HG03571 (cell line): ENCODE data around the gene KRTAP9-2.
"Not testable (repeated sequence)": the region's sequence is repeated elsewhere in the genome, so short reads cannot be mapped to it uniquely, and the experiment has no call there.

Experiments used
- ATAC-seq: cut with Tn5 transposase; IDR thresholded peaks from one replicate; pipeline ENCODE4 v1.9.1; 2021; ENCODE audit not compliant: unreplicated experiment

Gene KRTAP9-2

GRCh38 chr17:41232399-41233105 is 6.1 kb downstream of the KRTAP9-2 start, which contains the start of gene KRTAP9-3:
Gene KRTAP9-3, plus strand, starts transcription at chr17:41232449. Its CDS starts 53 bp downstream, at chr17:41232502.
- not testable (repeated sequence) for ATAC-seq

DNA sequence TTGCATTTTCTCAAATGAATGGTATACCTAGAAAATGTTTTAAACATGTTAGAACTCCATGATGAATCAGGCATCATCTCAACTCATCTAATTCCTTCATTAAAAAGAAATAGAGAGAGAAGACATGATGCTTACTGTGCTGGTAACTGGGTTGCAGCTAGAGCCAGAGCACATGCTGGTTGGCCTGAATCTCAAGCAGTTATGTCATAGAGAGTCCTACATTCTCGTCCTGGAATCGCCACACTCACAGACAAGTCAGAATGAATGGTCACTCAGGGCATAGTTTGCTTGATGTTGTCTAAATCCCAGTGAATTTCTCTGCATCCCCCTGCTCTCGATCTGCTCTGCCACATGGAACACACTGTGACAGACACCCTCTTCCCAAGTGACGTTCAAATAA is 10.7 kb downstream of the KRTAP9-2 start:
- ATAC-seq, result not testable (repeated sequence)

DNA sequence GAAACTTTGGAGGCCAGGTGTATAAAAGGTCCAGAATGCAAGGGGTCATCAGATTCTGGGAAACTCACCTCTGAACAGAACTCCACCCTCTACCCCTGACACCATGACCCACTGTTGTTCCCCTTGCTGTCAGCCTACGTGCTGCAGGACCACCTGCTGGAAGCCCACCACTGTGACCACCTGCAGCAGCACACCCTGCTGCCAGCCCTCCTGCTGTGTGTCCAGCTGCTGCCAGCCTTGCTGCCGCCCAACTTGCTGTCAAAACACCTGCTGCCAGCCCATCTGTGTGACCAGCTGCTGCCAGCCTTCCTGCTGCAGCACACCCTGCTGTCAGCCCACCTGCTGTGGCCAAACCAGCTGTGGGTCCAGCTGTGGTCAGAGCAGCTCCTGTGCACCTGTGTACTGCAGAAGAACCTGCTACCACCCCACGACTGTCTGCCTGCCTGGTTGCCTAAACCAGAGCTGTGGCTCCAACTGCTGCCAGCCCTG is 11.5 kb downstream of the KRTAP9-2 start, which contains the start of gene KRTAP9-8:
Gene KRTAP9-8, plus strand, starts transcription at position 51 of the 489 bp plus-strand sequence. Its CDS starts 53 bp downstream, at position 104.
- not testable (repeated sequence) for ATAC-seq

- ATAC-seq, result not testable (repeated sequence)
Measured at GRCh38 chr17:41246995-41247787, 20.7 kb downstream of the KRTAP9-2 start.

GRCh38 chr17:41249637-41250240 is 23.3 kb downstream of the KRTAP9-2 start, which contains the start of gene KRTAP9-4:
Gene KRTAP9-4, plus strand, starts transcription at chr17:41249687. Its CDS starts 34 bp downstream, at chr17:41249721.
- ATAC-seq, result not testable (repeated sequence)

DNA sequence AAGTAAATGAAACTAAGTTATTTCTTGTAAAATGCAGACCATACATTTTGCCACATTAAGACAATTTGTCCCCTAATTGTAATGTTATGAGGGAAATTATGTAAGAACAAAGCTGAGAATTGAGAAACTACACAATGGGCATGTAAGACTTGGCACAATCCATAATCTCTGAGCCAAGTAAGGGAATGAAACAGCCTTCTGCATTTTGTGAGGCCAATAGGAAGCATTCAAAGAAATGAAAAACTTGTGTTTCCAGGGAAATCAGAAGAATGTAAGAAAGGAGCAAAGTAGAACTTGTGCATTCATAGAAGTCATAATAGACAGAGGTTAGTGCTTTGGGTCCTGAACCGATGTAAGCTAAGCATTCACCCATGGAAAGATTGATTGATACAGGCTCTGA is 24.8 kb downstream of the KRTAP9-2 start:
- ATAC-seq, result no peak

GRCh38 chr17:41254861-41255260 is 28.4 kb downstream of the KRTAP9-2 start:
- ATAC-seq, result no peak

GRCh38 chr17:41255381-41256290 is 29.2 kb downstream of the KRTAP9-2 start, which contains the start of gene KRTAP9-9:
Gene KRTAP9-9, plus strand, starts transcription at chr17:41255384.
- not testable (repeated sequence) for ATAC-seq

DNA sequence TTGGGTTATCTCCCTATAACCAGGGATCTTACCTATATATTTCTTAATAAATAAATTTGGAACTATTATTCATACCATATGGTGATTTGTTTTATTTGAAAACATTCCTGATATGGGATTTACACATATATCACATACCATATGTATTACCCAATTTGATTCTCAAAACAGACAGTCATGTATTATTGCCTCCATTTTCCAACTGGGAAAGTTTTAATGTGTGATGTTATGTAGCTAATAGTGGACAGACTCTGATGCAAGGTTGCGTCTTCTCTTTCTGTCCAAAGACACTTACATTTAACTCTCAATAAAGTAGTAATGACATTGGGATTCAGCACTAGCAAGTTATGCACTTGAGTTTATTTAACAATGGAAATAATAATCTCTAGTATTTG is 29.8 kb downstream of the KRTAP9-2 start:
- no peak for ATAC-seq

- ATAC-seq, result no peak
Measured at GRCh38 chr17:41258406-41258805, 32.0 kb downstream of the KRTAP9-2 start.

- ATAC-seq, result no peak
Measured at GRCh38 chr17:41263212-41263611, 36.8 kb downstream of the KRTAP9-2 start.

DNA sequence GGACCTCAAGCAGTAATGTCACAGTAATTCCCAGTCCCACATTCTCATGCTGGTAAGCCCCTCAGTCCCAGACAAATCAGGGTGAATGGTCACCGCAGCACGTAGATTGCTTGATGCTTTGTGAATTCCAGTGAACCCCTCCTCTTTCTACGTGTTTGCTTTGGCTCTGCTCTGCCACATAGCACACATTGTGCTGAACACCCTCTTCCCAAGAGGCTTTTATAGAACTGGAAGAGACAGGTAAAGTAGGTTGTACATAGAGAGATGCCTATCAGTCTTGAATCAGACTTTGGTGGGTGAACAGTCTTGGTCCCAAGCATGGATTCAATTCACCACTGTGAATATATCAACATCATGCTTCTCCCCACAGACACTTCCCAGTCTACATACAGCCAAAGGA is 38.2 kb downstream of the KRTAP9-2 start:
- no peak for ATAC-seq

DNA sequence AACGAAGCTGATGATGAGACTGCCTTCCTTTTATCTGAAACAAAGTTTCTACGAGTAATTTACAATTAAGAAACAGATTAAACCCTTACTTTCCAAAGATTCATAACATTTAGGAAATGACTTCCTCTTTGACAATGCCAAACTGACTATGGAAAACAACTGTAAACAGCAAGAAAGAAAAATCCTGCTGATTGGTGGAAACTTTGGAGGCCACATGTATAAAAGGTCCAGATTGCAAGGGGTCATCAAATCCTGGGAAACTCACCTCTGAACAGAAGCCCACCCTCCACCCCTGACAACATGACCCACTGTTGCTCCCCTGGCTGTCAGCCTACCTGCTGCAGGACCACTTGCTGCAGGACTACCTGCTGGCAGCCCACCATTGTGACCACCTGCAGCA is 38.6 kb downstream of the KRTAP9-2 start, which contains the start of gene KRTAP9-6:
Gene KRTAP9-6, plus strand, starts transcription at position 301 of the 400 bp plus-strand sequence. Its CDS starts 0 bp downstream, at position 301.
- ATAC-seq, result no peak

DNA sequence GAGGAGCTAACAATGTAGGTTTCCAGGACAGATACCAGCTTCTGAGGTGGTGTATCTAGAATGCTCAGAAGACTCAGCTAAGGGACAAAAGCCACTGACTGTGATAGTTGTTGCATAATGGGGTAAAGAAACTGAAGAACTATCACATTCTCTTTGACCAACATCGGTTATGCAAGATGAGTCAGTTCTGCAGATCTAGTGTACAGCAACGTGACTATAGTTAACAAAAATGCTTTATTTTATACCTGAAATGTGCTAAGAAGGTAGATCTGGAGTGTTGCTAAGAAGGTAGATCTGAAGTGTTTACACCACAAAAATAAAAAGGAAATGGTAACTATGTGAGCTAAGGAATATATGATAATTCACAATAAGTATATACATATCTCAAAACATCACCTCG is 41.3 kb downstream of the KRTAP9-2 start:
- no peak for ATAC-seq

DNA sequence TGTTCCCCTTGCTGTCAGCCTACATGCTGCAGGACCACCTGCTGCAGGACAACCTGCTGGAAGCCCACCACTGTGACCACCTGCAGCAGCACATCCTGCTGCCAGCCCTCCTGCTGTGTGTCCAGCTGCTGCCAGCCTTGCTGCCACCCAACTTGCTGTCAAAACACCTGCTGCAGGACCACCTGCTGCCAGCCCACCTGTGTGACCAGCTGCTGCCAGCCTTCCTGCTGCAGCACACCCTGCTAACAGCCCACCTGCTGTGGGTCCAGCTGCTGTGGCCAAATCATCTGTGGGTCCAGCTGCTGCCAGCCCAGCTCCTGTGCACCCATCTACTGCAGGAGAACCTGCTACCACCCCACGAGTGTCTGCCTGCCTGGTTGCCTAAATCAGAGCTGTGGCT is 44.9 kb downstream of the KRTAP9-2 start:
- not testable (repeated sequence) for ATAC-seq

DNA sequence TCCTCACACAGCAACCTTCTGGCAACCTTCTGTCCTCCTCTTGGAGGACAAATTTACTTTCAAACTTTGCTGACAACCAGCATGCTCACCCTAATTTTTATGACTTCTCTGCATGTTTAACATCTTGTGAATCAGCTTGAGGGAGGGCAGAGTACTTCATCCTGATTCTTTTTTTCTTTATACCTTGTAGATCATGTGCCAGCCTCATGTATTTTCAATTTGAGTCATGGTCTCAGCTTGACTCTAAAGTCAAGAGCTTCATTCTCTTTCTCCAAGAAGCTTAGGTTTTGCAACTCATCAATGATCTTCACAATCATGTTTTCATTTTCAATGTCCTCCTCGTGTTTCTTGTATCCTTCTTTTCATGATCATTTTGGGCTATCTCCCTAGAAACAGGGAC is 45.4 kb downstream of the KRTAP9-2 start:
- no peak for ATAC-seq

DNA sequence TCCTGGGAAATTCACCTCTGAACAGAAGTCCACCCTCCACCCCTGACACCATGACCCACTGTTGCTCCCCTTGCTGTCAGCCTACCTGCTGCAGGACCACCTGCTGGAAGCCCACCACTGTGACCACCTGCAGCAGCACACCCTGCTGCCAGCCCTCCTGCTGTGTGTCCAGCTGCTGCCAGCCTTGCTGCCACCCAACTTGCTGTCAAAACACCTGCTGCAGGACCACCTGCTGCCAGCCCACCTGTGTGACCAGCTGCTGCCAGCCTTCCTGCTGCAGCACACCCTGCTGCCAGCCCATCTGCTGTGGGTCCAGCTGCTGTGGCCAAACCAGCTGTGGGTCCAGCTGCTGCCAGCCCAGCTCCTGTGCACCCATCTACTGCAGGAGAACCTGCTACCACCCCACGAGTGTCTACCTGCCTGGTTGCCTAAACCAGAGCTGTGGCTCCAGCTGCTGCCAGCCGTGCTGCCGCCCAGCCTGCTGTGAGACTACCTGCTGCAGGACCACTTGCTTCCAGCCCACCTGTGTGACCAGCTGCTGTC is 49.3 kb downstream of the KRTAP9-2 start, which contains the start of gene KRTAP9-7:
Gene KRTAP9-7, plus strand, starts transcription at position 51 of the 543 bp plus-strand sequence. Its CDS starts 0 bp downstream, at position 51.
- not testable (repeated sequence) for ATAC-seq
